MCF 10A (cell line): ENCODE data around the gene MDP1. TPM values are rescaled to one million over a fixed set of nuclear protein-coding genes. Genes with fewer than 3 reads are reported as not detected.
"Not testable (repeated sequence)": the region's sequence is repeated elsewhere in the genome, so short reads cannot be mapped to it uniquely, and the experiment has no call there.

Experiments
- BruUV-seq: library from RNA; stranded (reverse); fragments of 400-500 nt; replicated peaks from 2 replicates; lab custom pipeline; 2021; lab: Mats Ljungman, UMichigan
- CTCF ChIA-PET: fragments of 300-600 bp; sonication (Branson Sonifier 250); formaldehyde crosslinking; extraction: SDS; loops from one replicate; lab custom pipeline; 2021; ENCODE audit warnings: antibody characterized with exemption, inconsistent platforms; lab: Yijun Ruan, JAX
- POLR2A ChIA-PET: fragments of 300-600, 350-650 bp; sonication (Branson Sonifier 250); formaldehyde crosslinking; extraction: SDS; loops from one replicate; lab custom pipeline; 2020; ENCODE audit warnings: antibody characterized with exemption, inconsistent platforms; lab: Yijun Ruan, JAX
- DNase-seq: peaks from one replicate; pipeline ENCODE4 v3.0.0-alpha.2; 2018; ENCODE audit not compliant: unreplicated experiment
- H3K27ac Mint-ChIP-seq: one replicate; pipeline ENCODE4 v1.8.0; 2022; ENCODE audit warnings: mild to moderate bottlenecking, low read depth, mixed read lengths; ENCODE audit not compliant: unreplicated experiment
- H3K27me3 Mint-ChIP-seq: one replicate; pipeline ENCODE4 v1.8.0; 2022; ENCODE audit warnings: mixed read lengths; ENCODE audit not compliant: insufficient read depth, unreplicated experiment
- H3K36me3 Mint-ChIP-seq: one replicate; pipeline ENCODE4 v1.8.0; 2022; ENCODE audit warnings: mild to moderate bottlenecking, moderate library complexity, mixed read lengths; ENCODE audit not compliant: insufficient read depth, unreplicated experiment
- H3K4me1 Mint-ChIP-seq: one replicate; pipeline ENCODE4 v1.8.0; 2022; ENCODE audit warnings: mixed read lengths; ENCODE audit not compliant: insufficient read depth, unreplicated experiment
- H3K4me3 Mint-ChIP-seq: one replicate; pipeline ENCODE4 v1.8.0; 2022; ENCODE audit warnings: mild to moderate bottlenecking, moderate library complexity, mixed read lengths; ENCODE audit not compliant: unreplicated experiment
- H3K9me3 Mint-ChIP-seq: one replicate; pipeline ENCODE4 v1.8.0; 2022; ENCODE audit warnings: mixed read lengths; ENCODE audit not compliant: unreplicated experiment
- CTCF ChIP-seq: fragments of 200-600 bp; IDR thresholded peaks from one replicate; pipeline ENCODE4 v1.8.0; 2022; ENCODE audit warnings: antibody characterized with exemption, mild to moderate bottlenecking; ENCODE audit not compliant: unreplicated experiment
- intact Hi-C: fragments of 100-400 bp; cut with micrococcal nuclease; formaldehyde crosslinking; loops from 2 replicates; pipeline ENCODE4 v1.14.1; 2022
- total RNA-seq: library from RNA; stranded (reverse); gene quantifications from 2 replicates; pipeline ENCODE4 v1.2.3, GENCODE V29; 2022

MDP1 gene
- total RNA-seq, 1 experiment from 2014 or later = 20.2 TPM

GRCh38 chr14:24219521-24219920, 3.7 kb upstream of the MDP1 start:
- no peak for TF ChIP-seq CTCF
- Mint-ChIP-seq H3K4me1 (peaks cover 10% of the 10 kb centered on the region), H3K36me3 (peaks cover 31% of the 10 kb centered on the region), H3K27ac (no peak overlapping the region), H3K4me3 (no peak overlapping the region), H3K9me3 (no peaks in the 10 kb centered on the region), H3K27me3 (no peaks in the 10 kb centered on the region)
- no peak for DNase-seq
- ChIA-PET CTCF (interaction anchor here (1.1 to 2.4 kb wide), 5 partner anchors 19 to 78 kb away, joined by 3 to 19 read pairs (median 6); partner anchors contain the start of gene TINF2), POLR2A (interaction anchor here (0.7 to 1.4 kb wide), 6 partner anchors 10 to 79 kb away, joined by 3 to 7 read pairs (median 4); partner anchors contain the start of genes GMPR2, NEDD8, TINF2 and TM9SF1)
- intact Hi-C loops = no loop called here
- no TSS peak for BruUV-seq

- H3K4me3 Mint-ChIP-seq = no peak overlapping the region
- POLR2A ChIA-PET = interaction anchor here (1.4 kb wide), 1 partner anchor 14 kb away, joined by 4 read pairs; the partner anchor contains the start of genes GMPR2 and NEDD8
- H3K4me1 Mint-ChIP-seq = peaks cover 11% of the 10 kb centered on the region
These were observed 3.2 kb upstream of the MDP1 start for GRCh38 chr14:24219080-24219479.

GRCh38 chr14:24216876-24217275, 1.0 kb upstream of the MDP1 start:
- H3K27me3 Mint-ChIP-seq, BruUV-seq, H3K27ac Mint-ChIP-seq, H3K9me3 Mint-ChIP-seq, H3K4me3 Mint-ChIP-seq, DNase-seq: not testable (repeated sequence)
- peaks cover 20% of the 10 kb centered on the region for H3K4me1 Mint-ChIP-seq
- peaks cover 42% of the 10 kb centered on the region for H3K36me3 Mint-ChIP-seq
- POLR2A ChIA-PET = interaction anchor here (0.6 to 5.1 kb wide), 6 partner anchors 14 to 102 kb away, joined by 3 to 69 read pairs (median 18); partner anchors contain the start of genes DCAF11, DHRS1, LTB4R2 and NOP9
- CTCF ChIA-PET = interaction anchor here (0.6 to 4.2 kb wide), 4 partner anchors 8 to 91 kb away, joined by 3 to 32 read pairs (median 9); partner anchors contain the start of gene CIDEB
- intact Hi-C loops = loop anchor here (1.0 kb wide), 3 partner anchors 15 to 80 kb away; partner anchors contain the start of genes GMPR2 and NEDD8

More at GRCh38 chr14:24219080-24219479, 3.2 kb upstream of the MDP1 start:
- BruUV-seq = no TSS peak
- no peak for TF ChIP-seq CTCF
- DNase-seq = no peak
- Mint-ChIP-seq H3K27me3 (no peaks in the 10 kb centered on the region), H3K36me3 (peaks cover 27% of the 10 kb centered on the region), H3K27ac (no peak overlapping the region), H3K9me3 (no peaks in the 10 kb centered on the region)
- CTCF ChIA-PET = interaction anchor here (1.1 to 2.4 kb wide), 5 partner anchors 19 to 78 kb away, joined by 3 to 19 read pairs (median 6); partner anchors contain the start of gene TINF2
- intact Hi-C loops = no loop called here

- no TSS peak for BruUV-seq
- H3K27me3 Mint-ChIP-seq = no peaks in the 10 kb centered on the region
- H3K4me3 Mint-ChIP-seq = peak overlapping the region; percentile 80
- intact Hi-C loops = loop anchor here (1.0 kb wide), 3 partner anchors 16 to 81 kb away; partner anchors contain the start of genes GMPR2 and NEDD8
- no peak for TF ChIP-seq CTCF
- no peaks in the 10 kb centered on the region for H3K9me3 Mint-ChIP-seq
- peaks cover 47% of the 10 kb centered on the region for H3K36me3 Mint-ChIP-seq
- peaks cover 20% of the 10 kb centered on the region for H3K4me1 Mint-ChIP-seq
- H3K27ac Mint-ChIP-seq = no peak overlapping the region
- CTCF ChIA-PET = interaction anchor here (0.6 to 4.2 kb wide), 7 partner anchors 9 to 117 kb away, joined by 3 to 32 read pairs (median 9); partner anchors contain the start of genes CIDEB and TINF2
- DNase-seq = no peak
- POLR2A ChIA-PET = interaction anchor here (0.6 to 5.1 kb wide), 20 partner anchors 9 to 135 kb away, joined by 3 to 69 read pairs (median 4); partner anchors contain the start of genes DCAF11, DHRS1, EMC9 and GMPR2
These were observed 456 bp upstream of the MDP1 start for GRCh38 chr14:24216345-24216699.
